GM18867 (cell line): ENCODE data around the gene PIK3R6.

Experiments used
- ATAC-seq: cut with Tn5 transposase; IDR thresholded peaks from one replicate; pipeline ENCODE4 v1.9.1; 2021; ENCODE audit warnings: mild to moderate bottlenecking, moderate library complexity; ENCODE audit not compliant: unreplicated experiment

The PIK3R6 gene, protein sequence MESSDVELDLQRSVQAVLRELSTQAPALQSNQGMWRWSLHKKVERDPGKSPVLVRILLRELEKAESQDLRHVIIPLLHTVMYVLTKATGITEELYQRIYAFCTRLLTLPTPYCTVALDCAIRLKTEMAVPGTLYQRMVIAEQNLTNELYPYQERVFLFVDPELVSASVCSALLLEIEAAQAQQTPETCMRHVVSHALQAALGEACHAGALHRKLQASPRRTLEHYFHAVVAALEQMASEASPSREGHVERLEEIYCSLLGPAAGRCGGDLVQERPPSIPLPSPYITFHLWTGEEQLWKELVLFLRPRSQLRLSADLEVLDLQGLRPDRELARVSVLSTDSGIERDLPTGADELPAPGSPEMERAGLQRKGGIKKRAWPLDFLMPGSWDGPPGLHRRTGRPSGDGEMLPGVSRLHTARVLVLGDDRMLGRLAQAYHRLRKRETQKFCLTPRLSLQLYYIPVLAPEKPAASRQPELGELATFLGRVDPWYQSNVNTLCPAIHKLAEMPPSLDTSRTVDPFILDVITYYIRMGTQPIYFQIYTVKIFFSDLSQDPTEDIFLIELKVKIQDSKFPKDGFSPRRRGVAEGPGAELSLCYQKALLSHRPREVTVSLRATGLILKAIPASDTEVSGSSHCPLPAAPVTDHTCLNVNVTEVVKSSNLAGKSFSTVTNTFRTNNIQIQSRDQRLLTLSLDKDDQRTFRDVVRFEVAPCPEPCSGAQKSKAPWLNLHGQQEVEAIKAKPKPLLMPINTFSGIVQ

DNA sequence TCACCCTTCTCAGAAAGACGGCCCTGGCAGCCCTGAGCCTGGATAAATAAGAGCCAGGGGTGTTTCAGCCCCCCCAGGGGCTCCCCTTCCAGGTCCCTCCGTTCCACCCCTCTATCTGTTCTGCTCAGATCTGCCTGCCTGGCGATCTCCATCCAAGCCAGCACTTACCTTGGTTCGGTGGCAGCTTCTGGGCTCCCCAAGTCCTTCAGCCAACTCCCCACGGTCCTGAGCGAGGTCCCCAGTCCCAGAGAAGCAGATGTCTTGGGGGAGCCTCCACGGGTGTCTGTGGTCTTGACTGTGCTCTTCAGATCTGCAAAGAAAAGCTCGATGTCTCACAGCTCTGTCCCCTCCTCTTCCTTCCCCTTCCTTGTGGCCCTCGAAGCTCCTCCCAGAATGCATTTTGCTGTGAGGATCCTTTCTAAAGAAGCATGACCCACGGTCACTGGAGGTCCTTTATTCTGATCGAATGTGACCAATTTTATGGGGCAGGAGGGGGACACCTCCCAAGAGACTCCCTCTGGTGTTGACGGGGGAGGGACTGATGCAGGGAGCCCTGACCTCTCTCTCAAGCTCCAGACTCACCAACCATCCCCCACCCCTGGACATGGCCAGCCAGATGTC, at the start of gene PIK3R6:
Gene PIK3R6 (minus strand): TSS at position 314 of the 621 bp plus-strand sequence. CDS start 17,880 bp downstream, outside the sequence.
- no peak for ATAC-seq

DNA sequence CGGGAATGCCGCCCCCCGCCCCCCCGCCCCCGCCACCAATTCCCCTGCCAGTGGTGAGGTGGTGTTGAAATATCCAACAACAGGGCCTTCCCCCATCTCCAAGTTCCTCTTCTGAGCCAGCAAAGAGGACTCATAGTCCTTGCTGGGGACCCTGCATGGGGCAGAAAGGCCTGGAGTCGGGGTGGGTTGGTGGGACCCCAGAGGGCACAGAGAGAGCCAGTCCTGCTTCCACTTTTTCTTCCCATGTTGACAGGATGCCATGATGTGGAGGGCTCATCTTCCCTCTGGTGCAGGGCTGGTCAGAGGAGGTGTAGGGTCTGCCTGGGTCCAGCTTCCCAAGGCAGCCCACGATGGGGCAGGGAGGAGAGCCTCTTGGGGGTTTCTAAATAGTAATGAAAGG, 49.0 kb upstream of the PIK3R6 start:
- ATAC-seq = no peak

DNA sequence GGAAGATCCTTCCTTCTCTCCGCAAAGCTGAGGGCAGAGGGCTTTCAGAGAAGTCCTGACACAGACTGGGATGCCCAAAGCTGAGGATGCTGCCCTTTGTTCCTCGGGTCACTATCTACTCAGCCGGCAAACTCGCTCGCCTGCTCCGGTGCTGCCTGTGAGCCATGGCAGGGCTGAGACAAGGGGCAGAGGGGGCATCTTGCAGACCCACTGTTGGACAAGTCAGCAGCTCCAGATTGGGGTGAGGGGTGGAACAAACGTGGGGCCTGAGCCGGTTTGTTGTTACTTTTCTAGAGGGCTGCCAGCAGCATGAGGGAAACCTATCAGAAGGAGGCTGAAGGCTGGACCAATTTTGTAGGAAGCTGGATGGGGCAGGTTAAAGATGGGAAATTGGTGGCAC, 47.1 kb upstream of the PIK3R6 start:
- ATAC-seq = no peak

DNA sequence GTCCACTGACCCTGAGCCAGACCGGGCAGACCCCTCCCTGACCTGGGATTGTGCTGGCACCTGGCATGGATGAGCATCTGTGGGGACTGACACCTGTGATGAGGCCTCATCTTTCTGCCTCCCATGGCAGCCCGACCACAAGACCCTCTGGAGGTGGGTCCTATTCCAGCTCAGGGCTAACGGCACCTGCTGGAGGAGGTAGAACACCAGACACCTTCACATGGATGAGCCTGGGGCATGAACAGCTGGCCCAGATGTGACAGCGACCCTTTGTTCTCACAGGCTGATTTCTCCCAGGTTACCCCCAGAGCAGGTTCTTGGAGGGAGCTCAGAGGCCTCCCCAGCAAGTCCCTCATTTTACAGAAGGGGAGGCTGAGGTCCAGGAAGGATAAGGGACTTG, 46.4 kb upstream of the PIK3R6 start:
- ATAC-seq = no peak

DNA sequence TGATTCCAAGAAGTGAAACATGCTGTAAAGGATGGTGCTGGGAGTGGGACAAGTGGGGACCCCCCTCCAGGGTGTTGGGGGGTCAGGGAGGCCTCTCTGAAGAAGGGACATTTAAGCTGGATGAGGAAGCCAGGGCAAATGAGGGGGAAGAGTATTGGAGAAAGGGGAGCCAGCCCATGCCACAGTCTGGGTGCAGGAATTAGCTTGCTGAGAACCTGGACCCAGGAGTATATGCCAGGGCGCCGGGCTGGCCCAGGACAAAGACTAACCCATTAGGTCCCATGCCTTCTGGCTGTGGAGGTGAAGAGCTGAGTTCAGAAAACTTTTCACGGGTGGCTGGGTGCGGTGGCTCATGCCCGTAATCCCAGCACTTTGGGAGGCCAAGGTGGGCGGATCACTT, 45.6 kb upstream of the PIK3R6 start:
- no peak for ATAC-seq

DNA sequence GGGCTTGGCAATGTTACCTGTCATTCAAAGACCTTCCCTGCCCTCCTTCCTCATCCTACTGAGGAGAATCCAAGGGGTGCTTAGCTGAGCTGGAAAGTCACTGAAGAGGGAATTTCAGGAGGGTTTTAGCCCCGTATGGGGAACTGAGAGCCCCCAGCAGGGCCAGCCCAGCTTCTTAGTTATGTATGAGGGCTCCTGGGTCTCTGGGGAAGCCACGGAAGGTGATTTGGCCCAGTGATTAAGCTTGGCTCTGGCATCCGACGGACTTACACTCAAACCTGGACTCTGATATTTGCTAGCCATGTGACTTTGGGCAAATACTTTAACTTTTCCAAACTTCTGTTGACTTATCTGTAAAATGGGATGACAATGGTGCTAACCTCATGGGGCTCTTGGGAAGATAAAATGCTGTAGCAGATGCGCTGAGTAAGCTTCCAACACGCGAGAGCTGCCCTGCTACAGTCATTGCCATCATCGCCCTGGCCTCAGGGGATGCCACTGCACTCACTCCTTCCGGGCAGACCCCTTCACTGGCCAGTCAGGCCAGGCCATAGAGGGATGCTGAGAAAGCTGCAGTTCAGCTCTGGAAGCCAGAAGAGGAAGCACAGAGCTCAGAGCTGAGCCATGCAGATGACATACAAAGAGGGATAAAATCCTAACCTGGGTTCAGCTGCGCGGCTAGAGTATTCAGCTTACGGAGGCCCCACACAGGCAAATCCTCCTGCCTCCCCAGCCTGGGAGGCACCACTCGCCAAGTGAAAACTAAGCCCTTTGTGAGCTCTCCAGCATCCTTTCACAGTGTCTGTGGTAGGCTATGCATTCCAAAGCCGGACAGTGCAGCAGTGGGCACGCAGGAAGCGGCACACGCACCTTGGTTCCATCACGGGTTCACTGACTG, 44.9 kb upstream of the PIK3R6 start:
- ATAC-seq = no peak

DNA sequence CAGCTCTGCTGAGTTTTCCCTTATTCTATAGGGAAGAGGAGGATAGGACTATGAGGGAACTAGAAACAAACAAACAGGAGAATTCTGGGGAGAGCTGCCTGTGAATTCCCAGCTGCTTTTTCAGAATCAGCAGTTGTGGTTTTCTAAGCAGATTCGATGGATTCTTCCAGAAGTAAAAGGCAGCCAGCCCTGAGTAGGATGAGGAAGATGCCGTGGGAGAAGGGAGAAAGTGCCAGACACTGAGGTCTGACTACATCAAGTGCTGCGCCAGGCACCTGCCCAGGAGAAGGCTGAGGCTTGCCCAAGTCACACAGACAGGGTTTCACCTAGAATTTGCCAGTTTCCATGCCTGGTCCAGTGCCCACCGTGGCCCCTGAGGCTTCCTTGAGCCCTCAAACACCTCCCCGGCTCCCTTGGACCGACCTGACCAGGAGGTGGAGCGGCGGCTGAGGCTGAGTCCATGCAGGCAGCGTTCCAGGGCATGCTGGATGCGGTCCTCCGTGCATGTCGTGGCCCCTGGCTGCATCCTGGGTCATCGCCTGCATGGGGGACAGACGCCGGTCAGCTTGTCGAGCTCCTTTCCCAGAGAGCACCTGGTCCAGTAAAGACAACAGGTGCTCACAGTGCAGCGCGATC, 43.6 kb upstream of the PIK3R6 start:
- no peak for ATAC-seq

DNA sequence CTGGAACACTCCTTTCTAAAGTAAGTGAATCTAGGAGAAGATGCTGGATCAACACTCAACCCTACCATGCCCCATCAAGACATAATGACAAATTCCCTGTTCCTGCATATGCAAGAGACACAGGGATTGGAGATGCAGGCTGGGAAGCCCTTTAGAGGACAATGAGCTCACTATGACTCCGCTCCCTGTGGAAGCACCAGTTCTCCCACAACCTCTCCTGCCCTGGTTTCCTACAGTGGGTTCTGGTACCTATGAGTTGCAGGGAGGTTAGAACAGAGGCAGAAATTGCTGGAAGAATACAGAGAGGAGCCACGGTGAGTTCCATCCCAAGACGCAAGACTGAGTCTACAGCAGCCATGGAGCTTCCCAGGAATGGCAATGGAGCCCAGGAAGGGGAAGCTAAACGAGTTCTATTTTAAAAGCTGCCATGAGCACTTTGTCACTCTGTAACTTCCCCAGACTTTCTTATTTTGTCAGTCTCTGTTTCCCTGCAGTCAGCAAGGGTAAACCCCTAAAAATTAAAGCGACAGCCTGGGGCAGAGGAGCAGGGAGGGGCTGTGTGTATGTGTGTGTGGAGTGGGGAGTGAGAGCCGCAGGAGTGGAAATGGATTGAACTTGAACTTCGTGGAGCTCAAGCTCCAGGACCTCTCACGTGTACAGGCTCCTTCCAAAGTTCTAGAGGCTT, 42.3 kb upstream of the PIK3R6 start:
- ATAC-seq = no peak

DNA sequence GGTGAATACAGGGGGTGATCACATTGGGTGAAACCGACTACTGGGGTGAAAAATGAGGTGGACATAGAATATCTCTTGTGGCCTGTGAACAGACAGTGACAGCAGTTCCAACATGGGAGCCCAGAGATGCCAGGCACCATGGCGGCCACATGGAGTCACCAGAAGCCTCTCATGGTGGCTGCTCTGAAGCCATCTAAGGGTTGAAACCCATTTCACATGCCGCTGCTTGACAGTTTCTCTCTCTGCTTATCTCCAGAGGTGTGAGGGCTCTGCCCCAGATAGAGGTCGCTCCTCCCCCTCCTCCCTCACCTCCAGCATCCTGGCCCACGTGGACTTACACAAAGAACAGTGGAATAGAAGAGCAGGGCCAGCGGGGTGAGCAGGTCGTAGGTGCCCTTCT, 37.9 kb upstream of the PIK3R6 start:
- no peak for ATAC-seq

DNA sequence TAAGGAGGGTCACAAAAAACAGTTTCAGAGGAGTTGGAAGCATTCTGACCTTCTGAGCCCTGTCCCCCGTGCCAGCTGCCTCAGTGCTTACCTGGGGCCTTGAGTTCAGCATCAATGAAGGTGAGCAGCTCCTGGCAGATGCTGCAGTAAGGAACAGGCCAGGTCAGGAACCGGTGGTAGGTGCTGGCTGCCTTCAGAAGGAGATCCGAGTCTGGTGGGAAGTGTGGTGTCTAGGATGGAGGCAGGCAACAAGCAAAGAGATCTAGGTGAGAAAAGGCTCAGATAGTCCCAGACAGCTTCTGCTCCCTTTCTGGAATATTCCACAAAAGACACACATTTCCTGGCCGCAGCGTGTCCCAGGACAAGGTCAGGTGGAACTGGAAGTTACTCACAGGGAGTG, 37.2 kb upstream of the PIK3R6 start:
- ATAC-seq = no peak

DNA sequence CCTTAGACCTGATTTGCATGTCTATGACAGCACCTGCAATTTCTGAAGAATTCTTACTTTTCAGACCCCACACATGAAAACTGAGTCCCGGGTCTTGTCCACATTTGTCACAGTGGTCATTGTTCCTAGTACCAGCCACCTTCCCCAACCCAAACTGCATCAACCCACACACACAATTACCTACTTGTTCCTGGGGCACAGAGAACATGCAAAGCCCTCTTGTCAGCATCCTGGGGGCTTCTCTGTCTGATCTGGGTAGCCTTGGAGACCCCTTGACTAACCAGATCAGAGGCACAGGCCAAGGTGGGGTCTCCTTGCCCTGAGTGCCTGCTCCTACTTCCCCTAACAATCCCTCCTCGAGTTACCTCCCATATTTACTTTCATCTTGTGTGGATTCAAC, 36.7 kb upstream of the PIK3R6 start:
- no peak for ATAC-seq

DNA sequence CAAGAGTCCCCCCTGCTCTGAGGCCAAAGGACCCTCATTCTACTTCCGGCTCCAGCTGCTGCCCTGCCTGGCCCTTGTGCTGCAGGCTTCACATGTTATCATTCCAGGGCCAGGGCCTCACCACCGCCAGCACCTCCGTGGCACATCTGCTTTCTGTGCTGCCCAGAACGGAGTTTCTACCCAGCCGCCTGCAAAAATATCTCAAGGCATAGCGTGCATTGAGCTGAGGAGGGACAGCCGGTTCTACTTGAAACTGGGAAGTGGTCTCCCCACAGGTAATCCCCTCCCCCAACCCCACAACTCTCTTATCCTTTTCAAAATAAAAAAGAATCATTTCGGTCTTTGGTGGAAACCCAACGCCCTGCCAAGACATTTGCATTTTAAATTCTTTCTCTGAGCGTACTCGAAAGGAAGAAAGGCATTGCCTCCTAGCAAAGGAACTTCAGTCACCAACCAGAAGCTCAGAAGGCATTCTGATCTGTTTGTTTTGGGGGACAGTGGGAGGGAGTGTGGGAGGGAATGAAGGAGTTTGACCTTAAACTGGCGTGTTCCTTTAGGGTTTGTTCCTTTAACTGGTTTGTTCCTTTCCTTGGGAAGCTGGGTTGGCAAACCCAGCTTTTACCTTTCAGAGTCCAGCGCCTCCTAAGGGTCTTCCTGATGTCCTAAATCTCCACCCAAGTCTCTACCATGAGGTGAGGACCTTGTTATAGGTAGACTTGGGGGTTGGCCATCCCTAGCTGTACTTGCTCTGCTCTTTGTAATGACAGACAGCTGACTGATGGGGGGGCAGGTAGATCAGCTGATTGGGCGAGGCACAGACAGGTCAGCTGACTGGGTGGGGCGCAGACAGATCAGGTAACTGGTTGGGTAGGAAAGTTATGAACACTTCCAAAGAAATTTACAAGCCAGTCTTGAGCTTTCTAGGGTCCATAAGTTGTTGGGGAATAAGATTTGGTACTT, 33.4 kb upstream of the PIK3R6 start:
- ATAC-seq = peak; percentile 48

DNA sequence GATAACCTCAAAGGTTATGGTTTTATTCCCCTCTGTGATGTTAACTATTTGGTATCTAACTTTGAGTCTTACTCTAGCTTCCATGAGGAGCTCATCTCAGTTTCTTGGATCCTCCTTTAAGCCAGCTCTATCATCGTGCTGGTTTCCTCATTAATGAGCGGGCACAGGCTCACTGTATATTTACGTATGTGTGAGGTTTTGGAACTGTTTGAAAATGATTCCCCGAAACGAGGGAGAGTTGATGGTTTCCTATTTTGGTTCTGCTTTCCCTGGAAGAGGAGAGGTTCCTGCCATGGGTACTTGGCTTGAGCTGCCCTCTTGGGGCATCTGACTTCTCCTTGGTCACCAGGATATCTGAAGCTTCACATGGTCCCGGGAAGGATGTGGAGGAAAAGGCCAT, 32.7 kb upstream of the PIK3R6 start:
- no peak for ATAC-seq

DNA sequence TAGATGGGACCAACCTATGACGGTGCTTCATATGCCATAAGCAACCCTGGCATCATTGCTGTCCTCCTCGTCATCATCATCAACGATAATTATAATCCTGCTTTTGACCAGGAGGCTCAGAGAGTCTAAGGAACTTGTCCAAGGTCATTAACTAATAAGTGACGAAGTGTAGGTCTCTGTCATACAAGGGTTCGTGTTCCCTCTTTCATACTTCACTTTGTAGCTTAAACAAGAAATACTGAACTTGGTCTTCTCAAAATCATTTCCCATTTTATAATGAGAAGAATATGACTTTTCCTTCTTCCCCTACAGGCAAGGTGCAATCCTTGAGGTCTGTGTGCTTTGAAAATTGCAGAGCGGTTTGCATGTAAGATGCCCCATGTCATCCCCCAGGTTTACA, 31.2 kb upstream of the PIK3R6 start:
- ATAC-seq = no peak

DNA sequence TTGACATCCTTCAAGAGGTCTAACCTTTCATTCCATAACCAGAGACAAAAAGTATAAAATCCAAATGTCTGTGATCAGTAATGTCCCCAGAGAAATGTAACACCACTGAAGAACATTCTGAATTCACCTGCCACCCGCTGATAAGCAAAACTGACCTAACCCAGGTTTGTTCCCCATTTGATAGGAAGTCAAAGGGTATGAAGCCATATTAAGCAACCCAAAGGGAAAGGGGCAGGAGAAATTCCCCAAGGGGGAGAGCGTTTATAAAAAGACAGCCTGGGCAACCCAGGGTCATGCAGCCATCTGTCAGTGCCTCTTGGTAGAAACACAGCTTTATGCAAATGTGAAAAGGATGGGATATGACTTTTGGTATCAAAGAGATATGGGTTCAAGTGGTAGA, 30.7 kb upstream of the PIK3R6 start:
- no peak for ATAC-seq

DNA sequence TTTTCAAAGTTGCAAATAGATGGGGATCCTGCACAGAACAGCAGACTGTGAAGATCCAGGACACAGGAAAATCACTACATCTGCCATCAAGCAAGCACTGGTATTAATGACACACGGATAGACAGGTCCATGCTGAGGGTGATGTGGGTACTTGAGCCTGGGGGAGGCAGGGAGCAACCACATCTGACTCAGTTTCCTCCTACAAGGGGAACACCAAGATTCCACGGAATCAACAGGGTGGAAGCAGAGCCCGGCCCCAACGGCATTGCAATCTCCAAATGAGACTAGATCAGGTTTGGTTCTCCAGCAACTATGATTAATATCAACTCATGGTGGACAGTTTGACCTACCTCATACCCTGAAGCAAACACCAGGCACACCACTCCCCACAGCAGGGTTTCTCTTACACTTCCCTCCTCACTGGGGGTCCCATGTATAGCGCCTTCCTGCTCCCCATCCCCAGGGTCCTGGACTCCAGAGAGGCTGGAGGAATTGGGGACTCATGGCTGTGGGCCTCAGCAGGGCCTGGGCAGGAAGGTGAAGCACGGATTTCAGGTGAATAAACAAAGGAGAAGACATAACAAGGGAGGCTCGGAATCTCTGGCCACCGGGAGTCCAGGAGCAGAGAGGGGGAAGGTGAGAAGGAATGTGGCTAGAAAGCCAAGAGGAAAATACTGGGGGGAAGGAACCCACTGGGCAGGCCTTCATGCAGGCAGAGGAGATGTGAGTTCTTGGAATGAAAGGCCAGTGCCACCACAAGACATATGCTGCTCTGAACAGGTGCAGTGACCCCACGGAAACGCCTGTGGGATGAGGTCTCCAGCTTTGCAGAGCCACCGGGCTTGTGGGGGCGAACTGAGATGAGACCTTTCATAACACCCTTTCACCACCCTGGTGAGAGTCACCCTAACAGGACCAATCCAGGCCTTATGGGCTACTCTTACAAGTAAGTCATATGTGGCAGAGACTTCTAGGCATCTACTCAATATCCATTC, 29.5 kb upstream of the PIK3R6 start:
- ATAC-seq = no peak

DNA sequence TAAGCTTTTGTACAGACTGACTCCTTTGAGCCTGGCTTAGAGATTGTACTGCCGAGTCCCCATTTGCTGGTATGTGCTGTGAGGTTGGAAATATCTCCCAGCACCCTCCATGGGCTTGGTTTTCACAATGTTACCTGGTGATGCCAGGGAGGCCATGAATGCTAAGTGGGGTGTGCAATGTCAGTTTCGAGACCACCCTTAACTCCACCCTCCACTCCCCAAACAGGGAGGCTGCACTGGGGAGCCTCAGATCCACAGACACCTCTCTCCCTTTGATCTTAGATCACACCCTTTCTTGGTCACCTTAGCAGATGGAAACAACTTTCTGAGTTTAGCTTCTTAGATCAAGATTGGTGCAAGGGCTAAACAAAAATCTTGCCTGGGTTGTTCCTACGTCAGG, 28.6 kb upstream of the PIK3R6 start:
- ATAC-seq = no peak
